ENCODE measurements around the gene IFNAR1. TPM values are rescaled to one million over a fixed set of nuclear protein-coding genes. Genes with fewer than 3 reads are reported as not detected.

IFNAR1 gene
- total and polyA plus RNA-seq, 9 of the 15 experiments (the other 6 are each of a cell fraction or from before 2014, with no cell fraction given): 8.6 to 31.8 (median 14.8) TPM

GRCh38 chr21:33314111-33314510 is 10.7 kb upstream of the IFNAR1 start:
- Histone ChIP-seq H3K4me3 (no peak overlapping the region), H3K27me3 (ENCODE audit: control insufficient read depth in 2 of 2, insufficient read depth in 2 of 2, low read length in 2 of 2) (peaks cover 5 to 10% of the 10 kb centered on the region in 2 experiments; a peak in 4 of 5 replicates), H3K4me1 (replicated peaks in 1 of 2; ENCODE audit: control insufficient read depth in 2 of 2, insufficient read depth in 2 of 2, low read length in 2 of 2) (no peaks in the 10 kb centered on the region; a peak in 2 of 5 replicates), H4K20me1 (replicated peaks; ENCODE audit: control insufficient read depth, insufficient read depth, low read length) (no peaks in the 10 kb centered on the region), H3K27ac (ENCODE audit: extremely low read depth, low read depth, low read length) (no peak overlapping the region), H3K79me2 (ENCODE audit: control insufficient read depth, insufficient read depth, low read length) (no peaks in the 10 kb centered on the region), H3K9me1 (ENCODE audit: control insufficient read depth, insufficient read depth, low read length) (no peaks in the 10 kb centered on the region), H3K9me3 (replicated peaks; ENCODE audit: control insufficient read depth, insufficient read depth, low read depth, low read length) (no peaks in the 10 kb centered on the region), H3K36me3 (ENCODE audit: control insufficient read depth, insufficient read depth, low read length) (no peaks in the 10 kb centered on the region), H2AFZ (ENCODE audit: low read depth, low read length) (no peak overlapping the region), H3K9ac (ENCODE audit: insufficient read depth in 1 of 2, low read depth in 2 of 2, low read length in 2 of 2) (no peak overlapping the region), H3K4me2 (ENCODE audit: insufficient read depth, low read length) (no peak overlapping the region)
- in situ Hi-C loops (cut with MboI) (no loop called here), intact Hi-C loops (cut with micrococcal nuclease) (no loop called here)
- POLR2A ChIA-PET: interaction anchor here (0.6 to 3.4 kb wide), 3 partner anchors 11 to 719 kb away, joined by 4 to 13 read pairs (median 11); partner anchors contain the start of gene IFNAR1
- WGBS (ENCODE audit: insufficient coverage, low coverage, missing lambda C conversion rate): 17% methylated on average over 4 of the region's 4 CpGs
- TF ChIP-seq BACH1 (tag; IDR thresholded peaks at IDR 0.05) (no peak), MECOM (CRISPR knock-in tag; IDR thresholded peaks at IDR 0.05) (no peak), HOXB6 (CRISPR knock-in tag; IDR thresholded peaks at IDR 0.05; ENCODE audit: borderline replicate concordance) (no peak)
- BruUV-seq (replicated peaks): no TSS peak
- CTCF ChIA-PET (ENCODE audit: low intra/inter-chr PET ratio): no interaction called here
- no peak for DNase-seq (ENCODE audit: extremely low read depth in 1 of 4, low spot score in 3 of 4)
- ATAC-seq: no peak
- FAIRE-seq: no peak

- no peak for DNase-seq (ENCODE audit: extremely low read depth in 1 of 4, low spot score in 3 of 4)
These were observed 8.6 kb upstream of the IFNAR1 start for GRCh38 chr21:33315946-33316710.

More at GRCh38 chr21:33315946-33316710, 8.6 kb upstream of the IFNAR1 start:
- H4K20me1 ChIP-seq (replicated peaks; ENCODE audit: control insufficient read depth, insufficient read depth, low read length): no peaks in the 10 kb centered on the region
- no peaks in the 10 kb centered on the region for H3K9me3 ChIP-seq (replicated peaks; ENCODE audit: control insufficient read depth, insufficient read depth, low read depth, low read length)
- H3K27ac ChIP-seq (ENCODE audit: extremely low read depth, low read depth, low read length): no peak overlapping the region
- H3K9ac ChIP-seq (ENCODE audit: insufficient read depth in 1 of 2, low read depth in 2 of 2, low read length in 2 of 2): no peak overlapping the region
- H3K4me3 ChIP-seq: no peak overlapping the region
- intact Hi-C loops (cut with micrococcal nuclease) (no loop called here), in situ Hi-C loops (cut with MboI) (no loop called here)
- CTCF ChIA-PET (ENCODE audit: low intra/inter-chr PET ratio): no interaction called here
- H3K4me2 ChIP-seq (ENCODE audit: insufficient read depth, low read length): no peak overlapping the region
- no peaks in the 10 kb centered on the region for H3K4me1 ChIP-seq (replicated peaks in 1 of 2; ENCODE audit: control insufficient read depth in 2 of 2, insufficient read depth in 2 of 2, low read length in 2 of 2)
- FAIRE-seq (no peak), ATAC-seq (no peak; the same call in 2 of the 3 replicates)
- H2AFZ ChIP-seq (ENCODE audit: low read depth, low read length): no peak overlapping the region
- TF ChIP-seq ARHGAP35 (IDR thresholded peaks at IDR 0.05; ENCODE audit: partially characterized antibody): no peak
- TF ChIP-seq TARDBP (IDR thresholded peaks at IDR 0.05): no peak
- TF ChIP-seq GTF2B (IDR thresholded peaks at IDR 0.05; ENCODE audit: extremely low read depth, insufficient read length): no peak
- no peak for TF ChIP-seq NCOA2 (IDR thresholded peaks at IDR 0.05; ENCODE audit: partially characterized antibody in 2 of 2)
- no peak for TF ChIP-seq CBFA2T3 (IDR thresholded peaks at IDR 0.05)
- TF ChIP-seq TRIM28 (IDR thresholded peaks at IDR 0.05): no peak
- no peak for TF ChIP-seq BRCA1 (IDR thresholded peaks at IDR 0.05)
- no peak for TF ChIP-seq BRCA1 (CRISPR knock-in tag; IDR thresholded peaks at IDR 0.05)
- no peak for TF ChIP-seq SAP30 (IDR thresholded peaks at IDR 0.05; ENCODE audit: borderline replicate concordance, insufficient read depth, low read depth, low read length, poor library complexity, severe bottlenecking)
- TF ChIP-seq HDAC3 (IDR thresholded peaks at IDR 0.05; ENCODE audit: borderline replicate concordance, partially characterized antibody): no peak
- WGBS (ENCODE audit: insufficient coverage, low coverage, missing lambda C conversion rate): 3% methylated on average over 5 of the region's 5 CpGs
- peaks cover 5 to 12% of the 10 kb centered on the region in 2 experiments; a peak in 4 of 5 replicates for H3K27me3 ChIP-seq (ENCODE audit: control insufficient read depth in 2 of 2, insufficient read depth in 2 of 2, low read length in 2 of 2)
- POLR2A ChIA-PET: interaction anchor here (2.6 kb wide), 1 partner anchor 9 kb away, joined by 11 read pairs; the partner anchor contains the start of gene IFNAR1
- H3K36me3 ChIP-seq (ENCODE audit: control insufficient read depth, insufficient read depth, low read length): no peaks in the 10 kb centered on the region
- no peaks in the 10 kb centered on the region for H3K79me2 ChIP-seq (ENCODE audit: control insufficient read depth, insufficient read depth, low read length)
- no peaks in the 10 kb centered on the region for H3K9me1 ChIP-seq (ENCODE audit: control insufficient read depth, insufficient read depth, low read length)
- BruUV-seq (replicated peaks): no TSS peak
